ENCODE measurements around the gene GALNT18.

- TF ChIP-seq CTCF (conservative IDR thresholded peaks at IDR 0.05) (no peak), EZH2 (IDR thresholded peaks at IDR 0.05; ENCODE audit: low read depth) (no peak)
Observed at GRCh38 chr11:11320825-11321224, 301.0 kb downstream of the GALNT18 start.
